Measurements from ENCODE around the gene DNMBP.
A peak's percentile ranks its signal among the peaks of the same experiment; 100 is the strongest.

Gene DNMBP

GRCh38 chr10:100009793-100010676, at the start of gene DNMBP:
Gene DNMBP, minus strand, starts transcription at chr10:100009947. Its CDS starts 37,823 bp downstream, at chr10:99972124.
- peak; percentile 85 for DNase-seq

DNA sequence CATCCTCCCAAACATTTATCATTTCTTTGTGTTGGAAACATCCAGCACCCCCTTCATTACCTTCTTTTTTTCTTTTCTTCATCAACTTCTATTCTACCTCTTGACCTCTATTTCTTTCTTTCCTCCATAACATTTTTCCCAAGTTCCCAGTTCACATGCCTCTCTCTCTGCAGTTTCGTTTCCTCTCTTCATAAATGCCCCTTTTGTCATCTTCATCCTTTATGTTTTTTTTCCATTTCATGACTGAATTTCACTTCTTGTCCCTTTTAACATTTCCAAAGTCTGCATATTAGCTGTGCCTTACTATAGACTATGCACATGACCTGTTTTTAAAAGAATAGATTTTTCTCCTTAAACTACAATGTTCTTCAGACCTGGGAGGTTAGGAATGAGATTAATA, 48.2 kb upstream of the DNMBP start:
- DNase-seq = no peak

DNA sequence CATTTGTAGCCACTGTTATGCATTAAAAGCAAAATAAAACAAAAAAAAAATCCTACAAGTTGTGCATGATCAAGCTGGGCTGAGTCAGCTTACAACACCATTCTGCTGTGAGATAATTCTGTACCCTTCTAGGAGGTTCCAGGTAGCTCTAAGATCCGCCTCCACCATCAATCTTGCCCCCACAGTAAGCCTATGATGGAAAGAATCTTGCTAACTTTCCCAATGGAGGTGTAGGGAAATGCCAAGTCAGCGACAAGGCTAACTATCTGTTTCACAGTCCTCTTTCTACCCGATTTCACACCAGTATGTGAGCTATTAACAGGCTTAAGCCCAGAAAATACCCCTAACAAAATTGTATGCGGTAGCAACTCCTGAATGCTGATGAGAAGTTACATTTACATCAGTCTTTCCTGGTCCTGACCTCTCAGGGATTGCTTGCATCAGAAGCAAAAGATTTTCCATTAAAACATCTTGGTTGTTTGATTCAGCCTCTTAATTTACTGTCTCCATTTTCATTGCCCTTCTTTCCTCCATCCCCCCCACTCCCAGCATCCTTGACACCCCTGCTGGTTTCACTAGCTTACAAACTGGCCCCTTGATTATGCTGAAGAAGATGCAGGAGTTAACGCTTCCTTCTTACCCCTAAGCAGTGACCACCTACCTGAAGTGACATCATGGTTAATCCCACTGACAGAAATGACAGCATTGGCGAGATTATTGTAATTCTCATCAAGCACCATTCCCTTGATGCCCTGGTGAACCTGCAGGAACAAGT, 44.1 kb upstream of the DNMBP start:
- no peak for DNase-seq

DNA sequence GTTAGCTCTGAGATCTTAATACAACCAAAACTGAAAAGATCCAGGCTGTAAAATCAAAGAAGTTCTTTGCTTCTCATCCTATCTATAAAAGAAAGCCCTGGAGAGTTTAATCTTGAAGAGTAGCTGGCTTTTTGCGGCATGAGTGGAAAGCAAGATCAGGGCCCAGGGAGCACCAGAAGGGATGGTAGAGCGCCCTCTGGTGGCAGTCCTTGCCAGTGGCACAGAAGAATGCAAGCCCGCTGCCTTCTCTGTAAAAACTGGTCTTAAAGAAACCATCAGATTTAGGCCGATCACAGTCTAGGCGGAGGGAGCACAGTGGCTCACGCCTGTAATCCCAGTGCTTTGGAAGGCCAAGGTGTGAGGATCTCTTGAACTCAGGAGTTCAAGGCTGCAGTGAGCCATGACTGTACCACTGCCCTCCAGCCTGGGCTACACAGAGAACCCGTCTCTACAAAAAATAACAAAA, 36.3 kb upstream of the DNMBP start:
- DNase-seq = peak; percentile 63

DNA sequence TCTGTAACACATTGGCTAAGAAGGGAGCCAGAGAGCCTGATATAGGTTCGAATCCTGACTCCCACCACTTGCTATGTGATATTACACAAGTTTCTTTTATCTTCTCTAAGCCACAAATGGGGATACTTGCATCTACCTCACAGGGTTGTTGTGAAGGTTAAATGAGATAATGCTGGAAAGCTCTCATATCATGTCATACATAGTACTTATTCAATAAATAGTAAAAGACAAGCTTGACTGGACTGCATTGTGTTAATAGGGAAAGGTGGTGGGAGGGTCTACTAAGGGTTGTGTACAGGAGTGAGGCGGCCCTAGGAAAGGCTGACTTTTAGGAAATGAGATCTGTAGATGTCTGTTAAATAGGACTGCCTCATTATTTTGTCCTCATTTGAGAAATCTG, 35.8 kb upstream of the DNMBP start:
- no peak for DNase-seq

- DNase-seq = peak; percentile 26
Measured at GRCh38 chr10:100043796-100044195, 34.0 kb upstream of the DNMBP start.

- no peak for DNase-seq
Measured at GRCh38 chr10:100043344-100043743, 33.6 kb upstream of the DNMBP start.

DNA sequence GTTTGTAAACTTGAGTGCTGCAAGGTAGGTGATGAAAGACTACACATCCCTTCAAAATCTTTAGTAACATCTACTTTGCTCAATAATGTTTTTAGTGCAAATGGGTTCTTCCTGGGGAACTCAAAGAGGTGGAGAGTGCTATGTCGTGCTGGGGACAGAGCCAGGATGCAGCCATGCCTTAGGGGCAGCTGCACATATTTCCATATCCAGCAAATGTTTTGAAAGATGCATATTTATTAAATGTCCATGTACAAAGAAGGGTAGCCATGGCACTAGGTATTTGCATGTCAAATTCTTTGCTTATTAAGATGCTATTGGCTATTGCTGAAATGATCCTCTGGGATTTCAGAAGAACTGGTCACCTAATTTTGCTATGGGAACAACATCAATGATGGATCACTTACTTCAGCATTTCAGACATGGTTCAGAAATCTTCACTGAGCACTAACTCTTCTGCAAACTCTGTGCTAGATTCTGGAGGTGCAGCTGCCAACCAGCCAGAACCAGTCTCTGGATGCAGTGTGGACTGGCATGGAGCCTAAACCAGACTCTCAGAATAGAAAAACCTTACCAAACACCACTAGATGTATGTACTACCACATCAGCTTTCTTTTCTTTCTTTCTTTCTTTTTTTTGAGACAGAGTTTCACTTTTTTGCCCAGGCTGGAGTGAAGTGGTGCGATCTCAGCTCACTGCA, 31.7 kb upstream of the DNMBP start:
- DNase-seq = no peak

DNA sequence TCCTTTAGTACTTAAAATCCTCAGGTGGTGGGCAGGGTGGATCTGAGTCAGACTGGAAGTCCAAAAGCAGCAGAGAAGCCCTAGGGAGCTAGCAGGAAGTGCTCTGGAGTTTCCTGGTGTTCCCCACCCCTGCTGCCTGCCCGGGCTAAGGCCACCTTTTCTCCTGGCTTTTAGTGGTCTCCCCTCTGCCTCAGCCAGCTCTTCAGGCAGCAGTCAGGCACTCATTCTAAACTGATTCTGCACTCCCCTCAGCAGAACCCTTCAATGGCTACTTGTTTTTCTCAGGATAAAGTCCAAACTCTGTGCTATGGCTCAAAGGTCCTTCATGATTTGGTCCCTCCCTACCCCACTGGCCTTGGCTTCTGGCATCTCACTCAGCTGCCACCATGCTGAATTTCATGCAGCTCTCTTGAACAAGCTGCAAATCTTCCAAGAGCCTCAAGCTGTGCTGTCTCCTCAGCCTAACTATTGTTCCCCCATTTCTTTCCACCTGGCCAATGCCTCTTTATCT, 28.9 kb upstream of the DNMBP start:
- DNase-seq = no peak

- DNase-seq = no peak
Measured at GRCh38 chr10:100037758-100038315, 28.1 kb upstream of the DNMBP start.

DNA sequence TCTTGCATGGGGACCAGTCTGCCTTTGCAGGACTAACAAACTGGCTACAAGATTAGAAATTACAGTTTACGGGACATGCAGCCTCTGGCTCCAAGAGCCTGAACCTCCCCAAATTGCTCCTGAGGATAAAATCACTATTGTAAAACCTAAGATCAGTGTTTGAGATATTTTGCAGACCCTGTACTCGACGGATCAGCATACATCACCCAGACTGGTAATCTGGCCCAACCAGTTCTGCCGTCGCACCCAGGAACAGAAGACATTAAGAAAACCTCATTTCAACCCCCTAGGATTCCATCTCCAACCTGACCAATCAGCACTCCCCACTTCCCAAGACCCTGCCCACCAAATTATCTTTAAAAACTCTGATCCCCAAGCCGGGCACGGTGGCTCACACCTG, 27.1 kb upstream of the DNMBP start:
- no peak for DNase-seq

DNA sequence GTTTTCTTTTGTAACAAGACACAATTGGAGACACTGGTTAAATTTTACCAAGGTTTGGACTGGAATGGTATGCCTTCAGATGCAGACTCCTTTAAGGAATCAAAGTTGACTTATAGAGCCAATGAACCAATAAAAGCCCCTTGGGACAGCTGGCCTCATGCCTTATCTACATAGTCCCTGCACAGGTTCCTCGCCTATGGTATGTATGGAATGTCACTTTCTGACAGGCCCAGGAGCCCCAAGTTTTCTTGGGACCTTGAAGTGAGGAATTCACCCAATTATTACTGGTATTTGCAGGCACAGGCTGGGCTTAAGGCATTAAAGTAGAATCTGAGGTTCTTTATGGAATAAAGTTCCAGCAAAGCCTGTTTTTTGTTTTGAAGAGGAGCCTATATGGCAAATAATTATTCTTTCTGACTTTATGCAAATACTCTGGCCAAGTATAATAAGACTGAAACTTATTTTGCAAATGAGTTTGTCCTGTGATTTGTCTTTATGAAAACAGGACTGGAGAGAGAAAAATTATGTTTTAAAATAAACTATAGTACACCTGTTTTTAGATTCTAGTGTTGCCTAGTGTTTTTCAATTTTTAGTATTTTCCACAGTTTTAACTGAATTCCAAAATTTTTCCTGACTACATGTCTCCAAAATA, 24.1 kb upstream of the DNMBP start:
- no peak for DNase-seq

DNA sequence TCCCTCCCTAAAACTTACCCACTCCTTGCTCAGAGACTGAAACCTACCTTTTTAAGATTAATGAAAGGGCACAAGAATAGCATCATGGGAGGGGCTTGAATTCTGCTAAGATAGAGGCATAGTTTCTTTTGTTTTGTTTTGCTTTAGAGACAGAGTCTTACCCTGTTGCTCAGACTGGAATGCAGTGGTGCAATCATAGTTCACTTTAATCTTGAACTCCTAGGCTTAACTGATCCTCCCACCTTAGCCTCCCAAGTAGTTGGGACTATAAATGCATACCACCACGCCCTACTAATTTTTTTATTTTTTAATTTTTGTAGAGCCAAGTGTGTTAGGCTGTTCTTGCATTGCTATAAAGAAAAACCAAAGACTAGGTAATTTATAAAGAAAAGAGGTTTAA, 17.7 kb upstream of the DNMBP start:
- DNase-seq = no peak

DNA sequence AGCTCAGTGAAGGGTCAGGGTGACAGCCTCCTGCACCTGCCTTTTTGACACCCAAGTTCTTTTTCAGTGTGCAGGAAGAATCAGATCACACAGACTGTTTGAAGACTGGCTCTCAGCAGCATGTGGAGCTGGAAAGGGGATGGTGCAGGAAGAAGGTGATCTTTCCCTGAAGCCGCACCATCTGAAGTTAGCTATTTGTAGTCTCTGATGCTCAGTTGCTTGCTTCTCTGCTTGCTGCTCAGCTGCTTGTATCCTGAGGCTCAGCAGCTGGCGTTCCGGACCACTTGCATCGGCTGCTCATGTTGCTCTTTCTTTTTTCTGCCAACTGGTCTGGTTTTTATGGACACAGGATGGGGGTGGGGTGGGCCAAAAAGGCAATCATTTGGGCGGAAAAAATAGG, 15.8 kb upstream of the DNMBP start:
- DNase-seq = no peak

GRCh38 chr10:100024748-100025147, 15.0 kb upstream of the DNMBP start:
- no peak for DNase-seq

DNA sequence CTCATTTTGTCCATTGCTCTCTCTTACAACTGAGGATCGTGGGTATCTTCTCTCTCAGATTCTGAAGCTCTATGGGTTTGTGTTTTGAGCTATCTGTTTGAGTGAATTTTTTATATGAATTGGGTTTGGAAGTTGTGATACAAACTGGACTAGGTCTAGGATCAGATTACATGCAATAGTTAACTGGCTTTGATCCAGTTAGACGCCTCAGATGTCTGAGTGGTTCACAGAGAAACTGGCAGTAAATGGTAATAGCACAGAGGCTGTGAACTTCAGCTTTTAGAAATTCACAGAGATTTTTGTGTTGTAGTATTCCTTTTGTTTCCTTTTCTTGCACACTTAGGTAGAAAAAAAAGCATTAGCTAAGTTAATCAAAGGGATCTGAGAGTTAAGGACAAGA, 12.7 kb upstream of the DNMBP start:
- no peak for DNase-seq

GRCh38 chr10:100021322-100021721, 11.6 kb upstream of the DNMBP start:
- no peak for DNase-seq

DNA sequence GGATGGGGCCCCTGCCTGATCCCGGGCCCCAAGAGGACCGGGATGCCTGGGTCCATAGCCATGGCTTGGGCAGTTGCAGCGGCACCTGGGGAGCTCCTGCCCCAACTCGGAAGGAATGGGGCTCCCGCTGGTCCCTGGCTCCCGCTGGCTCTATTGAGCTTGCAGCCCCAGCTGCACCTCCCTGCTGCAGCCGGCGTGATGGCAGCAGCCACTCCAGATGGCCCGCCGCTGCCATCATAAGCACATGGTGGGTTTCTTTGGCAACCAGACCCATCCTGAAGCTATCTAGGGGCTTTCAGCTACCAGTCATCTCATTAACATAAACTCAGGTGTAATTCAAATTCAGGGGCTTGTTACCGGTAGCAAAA, 11.1 kb upstream of the DNMBP start:
- no peak for DNase-seq

DNA sequence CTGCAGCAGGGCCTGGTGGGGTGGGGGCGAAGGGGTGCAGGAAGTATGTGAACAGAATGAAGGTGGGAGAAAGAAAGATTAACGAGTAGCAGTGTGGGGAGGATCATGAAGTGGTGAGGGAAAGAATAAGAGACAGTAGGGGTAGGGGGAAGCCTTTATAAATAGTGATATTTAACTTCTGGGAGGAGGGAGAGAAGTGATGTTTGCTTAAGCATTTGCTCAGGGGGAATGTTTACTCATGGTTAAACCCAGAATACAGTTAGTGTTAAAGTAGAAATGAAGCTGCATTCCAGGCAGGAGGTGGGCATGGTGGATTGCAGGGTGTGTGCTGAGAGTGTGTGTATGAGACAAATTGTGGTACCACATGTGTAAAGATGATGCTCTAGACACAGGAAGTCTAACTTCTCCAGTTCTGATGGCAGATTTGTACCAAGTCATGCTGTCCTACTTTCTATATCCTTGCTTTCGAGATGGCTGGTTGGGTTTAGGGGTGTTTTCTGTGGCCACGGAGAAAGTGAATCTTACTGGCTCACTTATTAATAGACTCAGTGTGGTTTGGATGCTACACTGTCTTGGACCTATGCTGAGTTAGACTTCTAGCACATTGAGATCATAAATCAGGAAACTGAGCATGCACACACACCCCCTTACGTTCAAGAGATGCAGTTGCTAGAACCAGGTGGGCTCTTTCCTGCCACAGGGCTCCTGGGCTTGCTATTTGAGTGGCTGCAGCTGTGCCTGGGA, 10.6 kb upstream of the DNMBP start:
- DNase-seq = no peak

GRCh38 chr10:100019787-100020141, 10.0 kb upstream of the DNMBP start:
- no peak for DNase-seq

DNA sequence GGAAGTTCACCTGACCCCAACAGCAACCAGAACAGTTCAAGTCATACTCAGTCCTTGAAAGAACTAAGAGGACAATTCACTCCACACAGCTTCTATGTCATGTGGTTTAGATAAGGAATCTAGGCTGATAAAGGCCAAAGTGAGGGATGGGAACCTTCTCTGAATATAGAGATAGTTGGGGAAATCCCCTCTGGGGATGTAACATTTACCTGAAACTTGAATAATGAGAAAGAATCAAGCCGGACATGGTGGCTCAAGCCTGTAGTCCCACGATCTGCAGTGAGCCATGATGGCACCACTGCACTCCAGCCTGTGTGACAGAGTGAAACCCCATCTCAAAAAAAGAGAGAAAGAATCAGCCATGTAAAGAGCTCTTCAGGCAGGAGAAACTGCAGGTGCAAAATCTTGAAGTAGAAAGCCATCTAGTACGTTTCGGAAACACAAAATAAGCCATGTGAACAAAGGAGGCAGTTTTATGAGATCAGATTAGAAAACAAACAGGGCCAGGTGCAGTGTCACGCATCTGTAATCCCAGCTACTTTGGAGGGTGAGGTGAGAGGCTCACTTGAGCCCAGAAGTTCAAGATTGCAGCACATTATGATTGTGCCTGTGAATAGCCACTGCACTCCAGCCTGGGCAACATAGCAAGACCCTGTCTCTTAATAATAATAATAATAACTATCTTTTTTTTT, 4.5 kb upstream of the DNMBP start:
- DNase-seq = no peak

Measured in inflammatory macrophage treated with lipopolysaccharide for 4 hours (primary cell).